ENCODE measurements around the gene GK.

DNA sequence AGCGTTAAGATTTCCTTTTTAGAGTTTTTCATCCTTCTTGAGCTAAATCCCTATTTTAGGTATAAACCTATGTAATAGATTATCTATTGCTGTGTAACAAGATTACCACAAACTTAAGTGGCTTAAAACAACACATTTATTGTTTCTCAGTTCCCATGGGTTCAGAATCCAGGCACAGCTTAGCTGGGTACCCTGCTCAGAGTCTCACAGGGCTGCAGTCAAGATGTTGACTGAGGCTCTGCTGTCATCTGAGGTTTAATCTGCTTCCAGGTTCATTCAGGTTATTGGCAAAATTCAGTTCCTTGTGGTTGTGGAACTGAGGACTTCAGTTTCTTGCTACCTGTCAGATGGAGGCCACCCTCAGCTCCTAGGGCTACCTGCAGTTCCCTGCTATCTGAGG lies 60.9 kb downstream of the GK start:
- no peak for TF ChIP-seq CTCF (IDR thresholded peaks at IDR 0.05)
- TF ChIP-seq POLR2A (IDR thresholded peaks at IDR 0.05): no peak
